ENCODE measurements around the gene SUN1. TPM values are rescaled to one million over a fixed set of nuclear protein-coding genes. Genes with fewer than 3 reads are reported as not detected.
A peak's percentile ranks its signal among the peaks of the same experiment; 100 is the strongest.

SUN1 gene
- total RNA-seq, 2 experiments from 2014 or later: 83.4 to 105 TPM

GRCh38 chr7:816300-816750, 16.0 kb upstream of the SUN1 start:
- Histone ChIP-seq H2AFZ (ENCODE audit: low read length) (peak overlapping the region; percentile 77; the same call in 1 of the 2 replicates), H3K4me1 (ENCODE audit: insufficient read depth, low read length, poor library complexity, severe bottlenecking) (peaks cover 35% of the 10 kb centered on the region), H3K36me3 (ENCODE audit: insufficient read depth, low read length) (peaks cover 8% of the 10 kb centered on the region), H4K20me1 (ENCODE audit: insufficient read depth, low read length) (peaks cover 16% of the 10 kb centered on the region), H3K4me3 (ENCODE audit: low read depth, low read length, poor library complexity, severe bottlenecking) (peak overlapping the region; percentile 84), H3K79me2 (ENCODE audit: insufficient read depth, low read depth, low read length) (peaks cover 43% of the 10 kb centered on the region), H3K9me2 (ENCODE audit: insufficient read depth, low read length) (no peaks in the 10 kb centered on the region), H3K9me3 (ENCODE audit: low read length) (no peaks in the 10 kb centered on the region), H3K27ac (ENCODE audit: low read depth, low read length, poor library complexity, severe bottlenecking) (no peak overlapping the region), H3K4me2 (ENCODE audit: low read length) (peak overlapping the region; percentile 97)
- peak; percentile 99 for DNase-seq (ENCODE audit: low spot score)
- BruUV-seq (replicated peaks): no TSS peak
- TF ChIP-seq EZH2phosphoT487 (IDR thresholded peaks at IDR 0.05; ENCODE audit: borderline replicate concordance, low read depth, low read length): no peak
- TF ChIP-seq CTCF (conservative IDR thresholded peaks at IDR 0.05; ENCODE audit: low read length): no peak
- CTCF ChIA-PET (ENCODE audit: unreplicated experiment): no interaction called here
- POLR2A ChIA-PET: interaction anchor here (0.6 to 1.1 kb wide), 4 partner anchors 10 to 26 kb away, joined by 3 to 7 read pairs (median 4); no protein-coding TSS in a partner anchor
- intact Hi-C loops (cut with micrococcal nuclease; ENCODE audit: unreplicated experiment): loop anchor here (1.0 to 5.0 kb wide), 2 partner anchors 60 to 89 kb away; partner anchors contain the start of genes DNAAF5, GET4 and PRKAR1B

- no peaks in the 10 kb centered on the region for H3K9me3 ChIP-seq (ENCODE audit: low read length)
- peak; percentile 46 for DNase-seq (ENCODE audit: low spot score)
- TF ChIP-seq EZH2phosphoT487 (IDR thresholded peaks at IDR 0.05; ENCODE audit: borderline replicate concordance, low read depth, low read length) (no peak), CTCF (conservative IDR thresholded peaks at IDR 0.05; ENCODE audit: low read length) (no peak)
- peak overlapping the region; percentile 84 for H3K4me3 ChIP-seq (ENCODE audit: low read depth, low read length, poor library complexity, severe bottlenecking)
- peaks cover 16% of the 10 kb centered on the region for H4K20me1 ChIP-seq (ENCODE audit: insufficient read depth, low read length)
- ChIA-PET CTCF (ENCODE audit: unreplicated experiment) (no interaction called here), POLR2A (interaction anchor here (0.6 to 1.1 kb wide), 3 partner anchors 17 to 27 kb away, joined by 3 to 7 read pairs (median 4); no protein-coding TSS in a partner anchor)
- H2AFZ ChIP-seq (ENCODE audit: low read length): no peak overlapping the region; the same call in 1 of the 2 replicates
- peaks cover 35% of the 10 kb centered on the region for H3K4me1 ChIP-seq (ENCODE audit: insufficient read depth, low read length, poor library complexity, severe bottlenecking)
- peaks cover 50% of the 10 kb centered on the region for H3K79me2 ChIP-seq (ENCODE audit: insufficient read depth, low read depth, low read length)
- peaks cover 8% of the 10 kb centered on the region for H3K36me3 ChIP-seq (ENCODE audit: insufficient read depth, low read length)
- no TSS peak for BruUV-seq (replicated peaks)
- intact Hi-C loops (cut with micrococcal nuclease; ENCODE audit: unreplicated experiment): loop anchor here (1.0 to 5.0 kb wide), 2 partner anchors 59 to 90 kb away; partner anchors contain the start of genes DNAAF5, GET4 and PRKAR1B
- no peaks in the 10 kb centered on the region for H3K9me2 ChIP-seq (ENCODE audit: insufficient read depth, low read length)
- H3K27ac ChIP-seq (ENCODE audit: low read depth, low read length, poor library complexity, severe bottlenecking): no peak overlapping the region
- H3K4me2 ChIP-seq (ENCODE audit: low read length): peak overlapping the region; percentile 90
Measured at GRCh38 chr7:816751-817671, 15.3 kb upstream of the SUN1 start.
